ENCODE data around the gene FAM210A.

FAM210A gene

DNA sequence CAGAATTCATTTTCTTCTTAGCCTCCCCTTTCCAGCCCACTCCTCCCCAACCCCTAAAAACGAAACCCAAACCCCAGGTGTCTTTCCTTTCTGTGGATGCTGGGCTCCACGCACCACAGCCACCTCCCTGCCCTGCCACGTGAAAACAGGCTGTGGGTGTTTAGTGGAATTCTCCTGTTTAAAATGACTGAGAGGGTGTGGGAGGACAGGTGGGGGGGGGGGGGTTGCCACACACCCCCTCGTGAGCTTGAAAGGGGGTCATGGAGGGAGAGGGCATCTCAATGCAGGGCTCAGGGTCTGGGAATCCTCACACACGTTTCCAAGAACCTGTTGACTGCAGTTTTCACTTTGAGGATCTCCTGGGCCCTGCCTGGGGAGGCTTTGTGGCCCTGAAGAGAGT, 110.3 kb downstream of the FAM210A start:
- peaks cover 60% of the 10 kb centered on the region for H3K79me2 ChIP-seq (ENCODE audit: insufficient read depth, low read length)
- H2AFZ ChIP-seq (ENCODE audit: low read length), result no peak overlapping the region
- no peaks in the 10 kb centered on the region for H3K9me2 ChIP-seq (ENCODE audit: low read depth, low read length)
- peaks cover 18% of the 10 kb centered on the region for H3F3A ChIP-seq (ENCODE audit: insufficient read depth, low read length)
- H3K4me3 ChIP-seq (ENCODE audit: low read depth, low read length, poor library complexity, severe bottlenecking), result peak overlapping the region; percentile 69
- H3K27ac ChIP-seq (ENCODE audit: low read depth, low read length, poor library complexity, severe bottlenecking), result peak overlapping the region; percentile 99
- H3K27me3 ChIP-seq (ENCODE audit: insufficient read depth, low read length), result no peaks in the 10 kb centered on the region
- no peaks in the 10 kb centered on the region for H4K20me1 ChIP-seq (ENCODE audit: insufficient read depth, low read length)
- TF ChIP-seq, protein P1, sequence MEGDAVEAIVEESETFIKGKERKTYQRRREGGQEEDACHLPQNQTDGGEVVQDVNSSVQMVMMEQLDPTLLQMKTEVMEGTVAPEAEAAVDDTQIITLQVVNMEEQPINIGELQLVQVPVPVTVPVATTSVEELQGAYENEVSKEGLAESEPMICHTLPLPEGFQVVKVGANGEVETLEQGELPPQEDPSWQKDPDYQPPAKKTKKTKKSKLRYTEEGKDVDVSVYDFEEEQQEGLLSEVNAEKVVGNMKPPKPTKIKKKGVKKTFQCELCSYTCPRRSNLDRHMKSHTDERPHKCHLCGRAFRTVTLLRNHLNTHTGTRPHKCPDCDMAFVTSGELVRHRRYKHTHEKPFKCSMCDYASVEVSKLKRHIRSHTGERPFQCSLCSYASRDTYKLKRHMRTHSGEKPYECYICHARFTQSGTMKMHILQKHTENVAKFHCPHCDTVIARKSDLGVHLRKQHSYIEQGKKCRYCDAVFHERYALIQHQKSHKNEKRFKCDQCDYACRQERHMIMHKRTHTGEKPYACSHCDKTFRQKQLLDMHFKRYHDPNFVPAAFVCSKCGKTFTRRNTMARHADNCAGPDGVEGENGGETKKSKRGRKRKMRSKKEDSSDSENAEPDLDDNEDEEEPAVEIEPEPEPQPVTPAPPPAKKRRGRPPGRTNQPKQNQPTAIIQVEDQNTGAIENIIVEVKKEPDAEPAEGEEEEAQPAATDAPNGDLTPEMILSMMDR (IDR thresholded peaks at IDR 0.05; ENCODE audit: low read length), result no peak
- TF ChIP-seq EZH2 (IDR thresholded peaks at IDR 0.05; ENCODE audit: borderline replicate concordance, low read length), result no peak
- H3K4me1 ChIP-seq (ENCODE audit: insufficient read depth, low read length, severe bottlenecking), result peaks cover 81% of the 10 kb centered on the region
- H3K9me3 ChIP-seq (ENCODE audit: low read length), result no peaks in the 10 kb centered on the region
- H3K36me3 ChIP-seq (ENCODE audit: insufficient read depth, low read length), result peaks cover 34% of the 10 kb centered on the region; the same call in 1 of the 2 replicates
- H3K4me2 ChIP-seq (ENCODE audit: low read length), result peak overlapping the region; percentile 91
- H3K9ac ChIP-seq (ENCODE audit: low read length), result peak overlapping the region; percentile 85

DNA sequence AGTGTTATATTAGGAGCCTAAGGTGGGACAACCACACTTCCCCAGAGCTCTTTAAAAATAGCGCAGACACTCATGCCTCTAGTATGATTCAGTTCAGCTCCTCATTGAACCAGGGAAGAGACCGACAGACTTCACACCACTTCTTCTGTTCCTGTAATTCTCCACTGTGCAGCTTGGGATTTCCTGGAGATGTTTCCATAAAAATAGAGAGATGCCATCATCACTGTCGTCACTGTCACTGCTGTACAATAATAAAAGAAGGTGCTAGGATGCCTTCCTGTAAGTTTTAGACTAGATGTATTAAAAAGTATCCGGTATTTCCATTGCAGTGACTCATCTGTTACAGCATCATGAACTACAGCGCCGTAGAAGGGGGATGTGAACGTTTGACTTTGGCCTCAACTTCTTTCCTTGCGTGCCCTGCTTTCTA, 110.9 kb downstream of the FAM210A start:
- Histone ChIP-seq H3K27ac (ENCODE audit: low read depth, low read length, poor library complexity, severe bottlenecking) (peak overlapping the region; percentile 99), H3K27me3 (ENCODE audit: insufficient read depth, low read length) (no peaks in the 10 kb centered on the region), H3K36me3 (ENCODE audit: insufficient read depth, low read length) (peaks cover 28% of the 10 kb centered on the region; the same call in 1 of the 2 replicates), H3K79me2 (ENCODE audit: insufficient read depth, low read length) (peaks cover 60% of the 10 kb centered on the region), H3K4me2 (ENCODE audit: low read length) (peak overlapping the region; percentile 91), H3F3A (ENCODE audit: insufficient read depth, low read length) (peaks cover 18% of the 10 kb centered on the region), H3K9me3 (ENCODE audit: low read length) (no peaks in the 10 kb centered on the region), H2AFZ (ENCODE audit: low read length) (no peak overlapping the region), H3K4me1 (ENCODE audit: insufficient read depth, low read length, severe bottlenecking) (peaks cover 83% of the 10 kb centered on the region), H3K4me3 (ENCODE audit: low read depth, low read length, poor library complexity, severe bottlenecking) (peak overlapping the region; percentile 69), H4K20me1 (ENCODE audit: insufficient read depth, low read length) (no peaks in the 10 kb centered on the region), H3K9me2 (ENCODE audit: low read depth, low read length) (no peaks in the 10 kb centered on the region), H3K9ac (ENCODE audit: low read length) (peak overlapping the region; percentile 85)
- TF ChIP-seq EZH2 (IDR thresholded peaks at IDR 0.05; ENCODE audit: borderline replicate concordance, low read length), result no peak
- TF ChIP-seq, protein P1 (IDR thresholded peaks at IDR 0.05; ENCODE audit: low read length), result no peak

DNA sequence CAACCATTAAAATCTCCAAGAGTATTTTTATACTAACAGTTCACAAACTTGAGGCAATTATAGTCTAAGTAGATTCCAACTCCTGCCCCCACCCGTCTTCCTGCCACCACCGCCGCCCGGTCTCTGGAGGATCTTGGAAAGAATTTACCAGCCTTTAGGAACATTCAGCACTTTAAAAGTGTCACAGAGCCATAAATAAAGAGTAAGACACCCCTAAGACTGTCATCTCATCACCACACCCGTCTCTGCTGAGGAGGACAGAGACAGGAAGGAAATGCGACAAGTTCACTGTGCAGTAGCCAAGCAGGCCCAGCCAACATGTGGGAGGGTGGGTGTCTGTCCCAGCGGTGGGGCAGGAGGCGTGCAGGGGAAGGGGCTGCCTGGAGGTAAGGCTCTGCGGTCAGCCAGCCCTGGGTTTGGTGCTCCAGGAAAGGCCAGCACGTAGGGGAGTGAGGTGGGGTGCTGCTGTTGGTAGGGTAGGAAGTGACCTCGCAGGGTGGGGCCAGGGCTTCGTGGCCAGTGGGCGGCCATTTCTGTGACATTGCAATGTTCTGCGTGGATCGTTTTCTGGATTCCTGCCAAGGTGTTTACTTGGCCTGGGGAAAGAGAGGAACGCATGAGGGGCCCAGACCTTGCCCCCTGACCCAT, 111.6 kb downstream of the FAM210A start:
- H3K4me3 ChIP-seq (ENCODE audit: low read depth, low read length, poor library complexity, severe bottlenecking), result peak overlapping the region; percentile 69
- H4K20me1 ChIP-seq (ENCODE audit: insufficient read depth, low read length), result no peaks in the 10 kb centered on the region
- no peaks in the 10 kb centered on the region for H3K27me3 ChIP-seq (ENCODE audit: insufficient read depth, low read length)
- H3K9ac ChIP-seq (ENCODE audit: low read length), result peak overlapping the region; percentile 85
- H3K27ac ChIP-seq (ENCODE audit: low read depth, low read length, poor library complexity, severe bottlenecking), result peak overlapping the region; percentile 99
- no peaks in the 10 kb centered on the region for H3K9me2 ChIP-seq (ENCODE audit: low read depth, low read length)
- peak overlapping the region; percentile 91 for H3K4me2 ChIP-seq (ENCODE audit: low read length)
- no peaks in the 10 kb centered on the region for H3K9me3 ChIP-seq (ENCODE audit: low read length)
- peaks cover 60% of the 10 kb centered on the region for H3K79me2 ChIP-seq (ENCODE audit: insufficient read depth, low read length)
- no peak overlapping the region for H2AFZ ChIP-seq (ENCODE audit: low read length)
- peaks cover 83% of the 10 kb centered on the region for H3K4me1 ChIP-seq (ENCODE audit: insufficient read depth, low read length, severe bottlenecking)
- H3K36me3 ChIP-seq (ENCODE audit: insufficient read depth, low read length), result peaks cover 21% of the 10 kb centered on the region; the same call in 1 of the 2 replicates
- peaks cover 18% of the 10 kb centered on the region for H3F3A ChIP-seq (ENCODE audit: insufficient read depth, low read length)
- TF ChIP-seq, protein P1 (IDR thresholded peaks at IDR 0.05; ENCODE audit: low read length), result no peak
- no peak for TF ChIP-seq EZH2 (IDR thresholded peaks at IDR 0.05; ENCODE audit: borderline replicate concordance, low read length)

Data from OCI-LY1 (cell line).